Prostate gland (tissue), 2 donors: ENCODE data around the gene PLAAT4. TPM values are rescaled to one million over a fixed set of nuclear protein-coding genes. Genes with fewer than 3 reads are reported as not detected.
"Not testable (repeated sequence)": the region's sequence is repeated elsewhere in the genome, so short reads cannot be mapped to it uniquely, and the experiment has no call there.

Experiments used
- DNase-seq: peaks from one replicate; pipeline ENCODE4 v3.0.0-alpha.2; 2019; ENCODE audit warnings: low spot score
- H3K27ac ChIP-seq, 2 donors: fragments of 200-600 bp; sonication (generic); 2 replicates each; pipeline ENCODE4 v1.5.1; 2017 to 2019
- H3K27me3 ChIP-seq: fragments of 200-600 bp; sonication (generic); replicated peaks from 2 replicates; pipeline ENCODE4 v1.5.1; 2019; ENCODE audit not compliant: insufficient read depth
- H3K36me3 ChIP-seq, 2 donors: fragments of 200-600 bp; sonication (generic); 1 replicate in 1 of 2; 2 replicates in 1 of 2; pipeline versions ENCODE4 v1.5.1 to v1.8.1; 2017 to 2019
- H3K4me1 ChIP-seq: fragments of 200-600 bp; sonication (generic); replicated peaks from 2 replicates; pipeline ENCODE4 v1.5.1; 2019
- H3K4me3 ChIP-seq, 2 donors: fragments of 200-600 bp; sonication (generic); 2 replicates each; pipeline ENCODE4 v1.5.1; 2017 to 2019
- H3K9me3 ChIP-seq: fragments of 200-600 bp; sonication (generic); 2 replicates; pipeline ENCODE4 v1.5.1; 2017
- CTCF ChIP-seq, 4 experiments: fragments of 200-600 bp in 2 of 4; fragments of 450-650 bp in 2 of 4; sonication (generic) in 2 of 4; IDR thresholded peaks; 1 replicate in 3 of 4; 2 replicates in 1 of 4; pipeline ENCODE4 v1.5.1; 2016 to 2019; ENCODE audit warnings: antibody characterized with exemption in 4 of 4, mild to moderate bottlenecking in 2 of 4, moderate library complexity in 2 of 4
- POLR2A ChIP-seq: fragments of 450-650 bp; IDR thresholded peaks from one replicate; pipeline ENCODE4 v1.6.1; 2016; ENCODE audit warnings: antibody characterized with exemption, mild to moderate bottlenecking
- POLR2AphosphoS5 ChIP-seq: sonication (generic); formaldehyde crosslinking; IDR thresholded peaks from one replicate; pipeline ENCODE4 v1.6.1; 2017; ENCODE audit warnings: antibody characterized with exemption
- WGBS: methylation state at CpG from one replicate; pipeline ENCODE4 v1.1.5; 2018; 5-methylcytosine and 5-hydroxymethylcytosine counted together
- intact Hi-C: fragments of 100-400 bp; cut with DNase I; formaldehyde crosslinking; loops from one replicate; pipeline ENCODE4 v1.14.2; 2022
- total RNA-seq, 2 donors: library from RNA; depleted of rRNA; stranded (reverse); fragments of >200 nt; gene quantifications; one replicate each; pipeline ENCODE4 v1.1.0, GENCODE V29; 2016

PLAAT4 gene
- total RNA-seq, 2 donors from 2014 or later: 47.6 to 50.8 TPM

DNA sequence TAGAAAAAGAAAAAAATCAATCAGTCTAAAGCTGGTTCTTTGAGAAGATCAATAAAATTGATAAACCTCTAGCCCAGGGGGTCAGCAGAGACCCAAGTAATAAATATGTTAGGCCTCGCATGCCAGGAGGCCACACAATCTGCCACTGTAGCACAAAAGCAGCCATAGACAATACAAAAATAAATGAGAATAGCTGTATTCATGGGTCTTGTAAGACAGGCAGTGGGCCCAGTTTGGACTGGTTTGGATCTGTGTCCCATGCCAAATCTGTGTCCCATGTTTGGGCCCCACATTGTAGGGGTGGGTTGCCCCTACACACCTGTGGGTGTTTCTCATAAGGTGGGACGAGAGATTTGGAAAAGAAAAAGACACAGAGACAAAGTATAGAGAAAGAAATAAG, 6.6 kb upstream of the PLAAT4 start:
- no peak for DNase-seq
- no peaks in the 10 kb centered on the region for H3K36me3 ChIP-seq
- intact Hi-C loops: loop anchor here (5.0 kb wide), 1 partner anchor 38 kb away; the partner anchor contains the start of gene PLAAT5
- TF ChIP-seq CTCF (IDR thresholded peaks at IDR 0.05) (no peak), POLR2A (no peak), POLR2AphosphoS5 (no peak)
- no peak overlapping the region for H3K27ac ChIP-seq
- no peaks in the 10 kb centered on the region for H3K4me1 ChIP-seq
- no peaks in the 10 kb centered on the region for H3K27me3 ChIP-seq
- 89% methylated on average over 2 of the region's 2 CpGs for WGBS
- no peaks in the 10 kb centered on the region for H3K9me3 ChIP-seq
- no peak overlapping the region for H3K4me3 ChIP-seq

- TF ChIP-seq POLR2A: peak; percentile 44
- TF ChIP-seq POLR2AphosphoS5: peak; percentile 91
- intact Hi-C loops: loop anchor here (5.0 kb wide), 1 partner anchor 39 kb away; the partner anchor contains the start of gene PLAAT5
- peak; percentile 82 for DNase-seq
- H3K4me3 ChIP-seq, H3K9me3 ChIP-seq, H3K4me1 ChIP-seq, H3K36me3 ChIP-seq, H3K27me3 ChIP-seq: not testable (repeated sequence)
- H3K27ac ChIP-seq: peak overlapping the region; percentile 30 to 53
- WGBS: 53% methylated on average over 5 of the region's 6 CpGs
These were observed 5.4 kb upstream of the PLAAT4 start for GRCh38 chr11:63531074-63531792.

- Histone ChIP-seq H3K27ac (peak overlapping the region; percentile 12 to 30), H3K9me3 (no peaks in the 10 kb centered on the region), H3K36me3 (no peaks in the 10 kb centered on the region), H3K4me3 (no peak overlapping the region), H3K27me3 (no peaks in the 10 kb centered on the region), H3K4me1 (peaks cover under 1% of the 10 kb centered on the region)
- no peak for DNase-seq
- intact Hi-C loops: loop anchor here (5.0 kb wide), 1 partner anchor 40 kb away; the partner anchor contains the start of gene PLAAT5
- TF ChIP-seq CTCF (IDR thresholded peaks at IDR 0.05) (no peak), POLR2AphosphoS5 (no peak), POLR2A (no peak)
- WGBS: 94% methylated on average over 2 of the region's 2 CpGs
These were observed 4.5 kb upstream of the PLAAT4 start for GRCh38 chr11:63532117-63532516.

DNA sequence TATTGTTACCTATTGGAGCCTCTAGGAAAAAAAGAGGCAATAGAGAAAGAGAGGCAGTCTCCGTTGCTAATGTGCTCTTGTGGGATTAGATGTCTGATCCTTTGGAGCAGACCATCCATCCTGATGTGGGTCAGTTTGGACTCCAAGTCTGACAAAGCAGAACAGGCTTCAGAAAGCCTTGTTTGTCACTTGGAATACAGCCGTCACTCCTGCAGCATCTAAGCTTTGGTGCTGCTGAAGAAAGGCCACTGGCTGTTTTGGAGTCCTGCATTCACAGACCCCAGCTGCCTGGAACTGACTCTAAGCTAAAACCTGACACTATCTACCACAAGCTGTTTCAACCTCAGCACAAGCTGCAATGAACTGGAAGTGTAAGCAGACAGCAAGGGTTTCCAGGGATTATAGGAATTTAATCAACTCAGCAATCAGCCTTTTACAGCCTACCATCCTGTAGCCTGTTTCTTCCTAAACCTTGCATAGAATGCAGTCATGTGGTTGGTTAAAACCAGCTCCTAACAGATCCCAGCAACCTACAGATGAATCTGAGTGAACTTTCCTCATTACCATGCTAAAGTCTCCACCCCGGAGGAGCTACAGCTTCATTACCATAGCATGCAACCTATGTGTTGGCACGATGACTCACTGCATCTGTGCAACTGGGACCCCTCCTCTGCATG, 3.7 kb upstream of the PLAAT4 start:
- intact Hi-C loops: loop anchor here (5.0 kb wide), 1 partner anchor 41 kb away; the partner anchor contains the start of gene PLAAT5
- WGBS: 66% methylated on average over 4 of the region's 4 CpGs

More for the DNA sequence above, 3.7 kb upstream of the PLAAT4 start:
- no peak overlapping the region for H3K27ac ChIP-seq
- H3K4me3 ChIP-seq: no peak overlapping the region
- H3K4me1 ChIP-seq: peaks cover 8% of the 10 kb centered on the region
- no peaks in the 10 kb centered on the region for H3K36me3 ChIP-seq
- no peaks in the 10 kb centered on the region for H3K9me3 ChIP-seq
- H3K27me3 ChIP-seq: no peaks in the 10 kb centered on the region
- no peak for DNase-seq
- TF ChIP-seq POLR2A (no peak), CTCF (IDR thresholded peaks at IDR 0.05) (no peak), POLR2AphosphoS5 (no peak)
